Motor neuron (in vitro differentiated cells): ENCODE measurements around the gene BPIFB4. TPM values are rescaled to one million over a fixed set of nuclear protein-coding genes. Genes with fewer than 3 reads are reported as not detected.
"Not testable (repeated sequence)": the region's sequence is repeated elsewhere in the genome, so short reads cannot be mapped to it uniquely, and the experiment has no call there.

ENCODE experiments used
- ATAC-seq, 8 experiments: fragments of 200-7000 bp; cut with Tn5 transposase; replicated peaks in 6 of 8; 2 replicates each; pipeline ENCODE4 v1.8.0; 2021; ENCODE audit warnings: mild to moderate bottlenecking in 8 of 8, moderate library complexity in 8 of 8
- H3K27ac ChIP-seq, 2 donors: fragments of 250-450 bp; sonication (Bioruptor Pico); 2 replicates each; pipeline ENCODE4 v1.9.0; 2021; ENCODE audit warnings: antibody characterized with exemption in 2 of 2, mild to moderate bottlenecking in 2 of 2, moderate library complexity in 1 of 2
- H3K4me1 ChIP-seq, 2 donors: fragments of 250-450 bp; sonication (Bioruptor Pico); replicated peaks in 1 of 2; 2 replicates each; pipeline ENCODE4 v1.6.1; 2021; ENCODE audit warnings: antibody characterized with exemption in 2 of 2, mild to moderate bottlenecking in 2 of 2, moderate library complexity in 1 of 2
- H3K4me3 ChIP-seq, 5 donors: fragments of 250-450 bp; sonication (Bioruptor Pico); 2 replicates each; pipeline ENCODE4 v1.9.0; 2021; ENCODE audit warnings: antibody characterized with exemption in 5 of 5, mild to moderate bottlenecking in 5 of 5, moderate library complexity in 4 of 5
- WGBS, 10 experiments: fragments of 450-650 bp; shearing (Covaris generic); methylation state at CpG; one replicate each; pipeline ENCODE4 v1.0.0; 2022; 5-methylcytosine and 5-hydroxymethylcytosine counted together
- in situ Hi-C, 9 experiments: fragments of 400-800 bp; cut with MboI; loops; one replicate each; pipeline ENCODE4 v1.15.0; 2021; ENCODE audit warnings: low sequenced_read_pairs in 9 of 9, low pct_unique_long_range_greater_than_20kb in 2 of 9; ENCODE audit not compliant: unreplicated experiment in 9 of 9
- total RNA-seq, 8 experiments: library from RNA; unstranded; fragments of 300-600 nt; gene quantifications; 2 replicates each; pipeline versions ENCODE4 v1.2.3 to v1.2.4, GENCODE V29; 2022

BPIFB4 gene
- total RNA-seq, 8 experiments from 2014 or later = 0.33 TPM; not detected in 7

- in situ Hi-C loops = no loop called here
- peak in 2 of 8 experiments; percentile 43 to 48 for ATAC-seq
- H3K4me1 ChIP-seq = no peaks in the 10 kb centered on the region
- WGBS, 10 experiments = 0 to 100% (median 82%) methylated on average over 1 to 6 of the region's 6 CpGs; no CpG with 5 or more reads in 3 of the 10 experiments
- no peak overlapping the region for H3K27ac ChIP-seq
- no peak overlapping the region for H3K4me3 ChIP-seq
Observed at GRCh38 chr20:33113387-33113908, 34.0 kb downstream of the BPIFB4 start.

- H3K4me1 ChIP-seq, in situ Hi-C loops, H3K4me3 ChIP-seq, ATAC-seq, H3K27ac ChIP-seq: not testable (repeated sequence)
- no CpG with 5 or more reads among the region's 34 CpGs for WGBS, 10 experiments
Observed at GRCh38 chr20:33115501-33115900, 36.1 kb downstream of the BPIFB4 start.

DNA sequence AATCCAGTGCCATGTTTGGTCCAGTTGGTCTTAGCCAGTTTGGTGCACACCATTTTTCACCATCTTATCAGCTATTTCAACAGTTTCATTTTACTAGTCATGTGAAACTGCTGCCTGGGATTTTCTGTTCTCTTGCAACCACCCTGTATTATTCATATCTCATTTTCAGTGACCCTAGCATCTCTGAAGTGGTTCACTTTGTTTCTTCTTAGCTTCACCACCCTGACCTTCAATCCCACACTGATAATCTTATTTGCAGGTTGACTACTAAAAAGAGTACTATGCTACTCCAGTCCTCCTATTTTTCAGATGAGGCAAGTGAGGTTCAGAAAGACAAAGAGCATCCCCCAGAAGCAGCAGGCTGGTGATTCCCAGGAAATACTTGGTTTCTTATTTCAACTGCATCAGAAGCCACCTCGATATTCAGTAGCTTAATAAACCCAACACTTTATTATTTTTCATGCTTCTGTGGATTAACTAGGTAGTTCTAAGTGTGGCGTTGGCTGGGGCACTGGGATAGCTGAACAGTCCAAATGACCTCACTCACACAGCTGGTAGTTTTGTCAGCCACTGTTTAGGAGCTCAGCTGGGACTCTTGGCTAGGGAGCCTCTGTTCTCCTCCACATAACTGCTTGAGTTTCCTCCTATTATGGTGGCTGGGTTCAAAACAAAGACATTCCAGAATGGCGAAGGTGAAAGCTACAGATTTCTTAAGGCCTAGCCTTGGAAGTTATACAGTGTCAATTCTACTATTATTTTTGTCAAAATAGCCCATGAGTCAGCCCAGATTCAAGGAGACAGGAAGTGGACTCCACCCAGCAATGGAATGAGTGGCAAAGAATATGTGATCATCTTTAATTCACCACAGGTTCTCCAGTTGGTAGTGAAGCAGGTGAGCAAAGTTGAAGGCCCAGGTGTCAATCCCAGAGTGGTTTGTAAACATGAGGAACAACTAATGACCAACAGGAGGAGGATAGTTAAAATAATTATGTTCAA is 40.6 kb downstream of the BPIFB4 start:
- WGBS, 10 experiments = 17 to 100% (median 44%) methylated on average over 1 to 3 of the region's 3 CpGs; no CpG with 5 or more reads in 4 of the 10 experiments
- Histone ChIP-seq H3K4me3 (no peak overlapping the region), H3K27ac (no peak overlapping the region), H3K4me1 (no peaks in the 10 kb centered on the region)
- in situ Hi-C loops = no loop called here
- ATAC-seq = peak in 2 of 8 experiments; percentile 53 to 63

DNA sequence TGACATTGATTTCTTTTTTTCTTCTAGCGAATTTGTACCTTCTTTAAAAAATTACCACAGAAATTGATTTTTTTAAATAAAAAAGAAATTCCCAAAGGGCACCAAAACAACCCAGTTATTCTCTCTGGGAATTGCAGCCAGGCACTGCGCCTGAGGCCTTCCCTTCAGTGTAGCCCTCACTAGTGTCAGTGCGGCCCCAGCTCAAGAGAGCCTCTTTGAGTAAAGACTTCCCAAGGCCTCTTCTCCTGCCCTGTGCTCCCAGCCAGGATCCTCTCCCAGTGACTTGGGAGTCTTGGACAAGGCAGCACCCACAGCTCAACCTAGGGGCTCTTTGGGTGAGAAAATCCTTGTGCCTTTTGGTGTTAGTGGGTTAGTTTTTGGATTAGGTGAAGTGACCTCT is 41.5 kb downstream of the BPIFB4 start:
- in situ Hi-C loops = no loop called here
- H3K4me3 ChIP-seq = no peak overlapping the region
- ATAC-seq = no peak
- H3K27ac ChIP-seq = no peak overlapping the region
- 20 to 93% (median 79%) methylated on average over 1 to 3 of the region's 3 CpGs; no CpG with 5 or more reads in 2 of the 10 experiments for WGBS, 10 experiments
- no peaks in the 10 kb centered on the region for H3K4me1 ChIP-seq

- H3K4me1 ChIP-seq, H3K4me3 ChIP-seq, H3K27ac ChIP-seq, in situ Hi-C loops, ATAC-seq: not testable (repeated sequence)
- 0 to 43% (median 20%) methylated on average over 1 of the region's 1 CpG; no CpG with 5 or more reads in 7 of the 10 experiments for WGBS, 10 experiments
Observed at GRCh38 chr20:33122297-33122696, 42.9 kb downstream of the BPIFB4 start.

GRCh38 chr20:33124261-33124660 is 44.8 kb downstream of the BPIFB4 start:
- H3K27ac ChIP-seq = no peak overlapping the region
- in situ Hi-C loops = no loop called here
- ATAC-seq = no peak
- no peaks in the 10 kb centered on the region for H3K4me1 ChIP-seq
- WGBS, 10 experiments = 0% methylated on average over 1 of the region's 2 CpGs; no CpG with 5 or more reads in 8 of the 10 experiments
- H3K4me3 ChIP-seq = no peak overlapping the region

DNA sequence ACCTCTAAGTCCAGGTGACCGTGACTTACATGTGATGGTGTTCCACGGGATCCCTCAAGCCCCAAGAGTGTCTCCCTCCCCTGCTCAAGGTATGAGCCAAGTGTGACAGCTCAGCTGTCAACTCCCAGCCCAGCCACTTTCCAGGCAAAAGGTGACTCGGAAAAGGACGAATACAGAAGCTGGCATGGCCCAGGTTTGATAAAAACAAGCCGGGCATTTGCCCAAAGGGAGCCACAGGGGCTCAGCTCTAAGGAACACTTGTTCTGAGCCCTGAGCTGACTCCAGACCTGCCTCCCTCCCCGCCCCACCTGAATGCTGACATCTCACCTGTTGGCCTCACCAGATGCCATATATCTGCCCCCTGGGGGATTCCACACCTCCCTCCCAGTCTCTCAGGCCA is 45.6 kb downstream of the BPIFB4 start:
- 17 to 100% (median 55%) methylated on average over 1 to 5 of the region's 6 CpGs; no CpG with 5 or more reads in 2 of the 10 experiments for WGBS, 10 experiments
- in situ Hi-C loops = no loop called here
- H3K27ac ChIP-seq = no peak overlapping the region
- no peak for ATAC-seq
- H3K4me3 ChIP-seq = no peak overlapping the region
- no peaks in the 10 kb centered on the region for H3K4me1 ChIP-seq

DNA sequence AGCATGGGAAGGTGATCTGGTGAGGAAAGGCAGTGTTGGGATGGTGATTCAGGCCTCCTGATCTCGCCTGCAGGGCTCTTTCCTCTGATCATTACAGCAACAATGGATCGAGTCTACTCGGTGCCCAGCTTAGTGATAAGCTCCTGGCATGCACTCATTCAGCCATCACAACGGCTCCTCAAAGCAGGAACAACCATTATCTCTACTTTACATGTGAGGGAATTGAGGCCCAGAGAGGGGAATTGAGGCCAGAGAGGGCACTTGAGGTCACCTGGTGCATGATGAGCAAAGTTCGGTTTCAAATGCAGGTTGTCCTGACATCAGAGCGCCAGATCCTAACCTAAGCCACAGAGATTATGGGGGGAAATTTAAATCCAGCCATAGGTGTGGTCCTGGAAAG is 46.5 kb downstream of the BPIFB4 start:
- WGBS, 10 experiments = 65 to 100% (median 83%) methylated on average over 1 to 4 of the region's 6 CpGs; no CpG with 5 or more reads in 5 of the 10 experiments
- Histone ChIP-seq H3K4me3 (no peak overlapping the region), H3K4me1 (no peaks in the 10 kb centered on the region), H3K27ac (no peak overlapping the region)
- no peak for ATAC-seq
- in situ Hi-C loops = no loop called here

GRCh38 chr20:33127422-33128097 is 48.1 kb downstream of the BPIFB4 start:
- ATAC-seq = no peak
- in situ Hi-C loops = no loop called here
- Histone ChIP-seq H3K4me1 (no peaks in the 10 kb centered on the region), H3K27ac (no peak overlapping the region), H3K4me3 (no peak overlapping the region)
- 19 to 100% (median 88%) methylated on average over 1 to 4 of the region's 4 CpGs for WGBS, 10 experiments

- H3K4me1 ChIP-seq = peaks cover 0 to 5% of the 10 kb centered on the region in 2 donors
- H3K27ac ChIP-seq = no peak overlapping the region
- WGBS, 10 experiments = 0 to 100% (median 63%) methylated on average over 1 to 9 of the region's 9 CpGs
- in situ Hi-C loops = no loop called here
- ATAC-seq = peak in 3 of 8 experiments; percentile 91 to 94 (median 93)
- H3K4me3 ChIP-seq = no peak overlapping the region
Observed at GRCh38 chr20:33130568-33131061, 51.2 kb downstream of the BPIFB4 start.

DNA sequence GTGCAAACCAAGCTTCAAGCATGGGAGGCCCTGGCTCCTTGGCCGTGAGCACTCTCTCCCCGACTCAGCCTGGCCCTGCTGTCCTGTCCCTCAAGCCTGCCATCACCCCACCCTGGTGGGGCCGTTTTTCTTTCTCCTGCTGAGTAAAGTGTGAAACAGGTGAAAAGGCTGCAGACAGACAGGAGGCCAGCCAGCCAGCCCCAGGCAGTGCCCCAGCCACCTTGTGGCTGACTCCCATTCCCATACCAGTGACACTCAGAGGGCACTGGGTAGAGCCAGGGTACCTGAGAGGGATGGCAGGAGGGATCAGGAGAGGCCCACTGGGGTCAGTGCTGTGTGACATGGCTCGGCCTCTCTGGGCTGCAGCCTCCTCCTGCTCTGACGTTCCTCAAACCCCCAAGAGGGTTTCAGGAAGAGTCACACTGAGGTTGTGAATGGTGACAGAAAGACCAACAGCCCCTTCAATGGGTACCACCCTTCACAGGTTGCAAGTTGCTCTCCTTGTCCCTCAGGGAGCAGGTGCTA is 52.6 kb downstream of the BPIFB4 start:
- no peak overlapping the region for H3K27ac ChIP-seq
- in situ Hi-C loops = no loop called here
- H3K4me1 ChIP-seq = peaks cover 0 to 5% of the 10 kb centered on the region in 2 donors
- H3K4me3 ChIP-seq = no peak overlapping the region
- no peak for ATAC-seq
- 60 to 100% (median 80%) methylated on average over 1 to 3 of the region's 5 CpGs; no CpG with 5 or more reads in 7 of the 10 experiments for WGBS, 10 experiments

DNA sequence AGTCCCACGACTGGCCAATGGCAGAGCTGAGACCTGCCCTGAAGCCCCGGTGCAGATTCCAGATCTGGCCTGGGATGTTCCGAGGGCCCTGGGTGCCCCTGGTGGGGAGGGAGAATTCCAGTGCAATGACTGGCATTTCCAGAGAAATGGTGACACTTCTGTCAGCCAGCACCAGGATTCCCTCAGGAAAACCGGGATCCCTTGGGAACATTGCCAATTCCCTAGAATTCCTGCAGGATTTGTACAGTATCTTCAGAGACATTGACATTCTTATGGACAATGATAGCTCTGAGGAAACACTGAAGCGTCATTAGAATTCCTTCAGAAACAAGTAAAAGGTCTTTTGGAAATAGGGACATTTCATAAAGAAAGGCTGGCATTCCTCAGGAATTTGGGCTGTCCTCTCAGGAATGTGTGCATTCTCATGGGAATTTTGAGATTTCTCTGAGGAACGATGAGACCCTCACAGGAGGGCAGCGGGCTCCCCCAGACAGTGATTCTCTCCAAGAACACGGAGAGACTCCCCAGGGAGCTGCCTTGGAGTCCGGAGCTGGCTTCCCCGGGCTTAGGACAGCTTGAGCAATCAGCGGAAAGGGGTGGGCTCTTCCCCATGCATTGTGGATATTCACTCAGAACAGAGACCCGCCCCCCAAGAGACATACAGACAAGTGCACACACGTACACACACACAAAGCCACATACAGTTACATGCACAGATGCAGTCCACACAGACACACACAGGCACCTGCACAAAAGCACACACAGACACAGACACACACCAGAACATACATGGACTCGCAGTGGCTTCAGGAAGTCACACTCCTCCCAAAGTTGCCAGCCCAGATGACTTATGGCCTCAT is 53.3 kb downstream of the BPIFB4 start:
- Histone ChIP-seq H3K4me3 (no peak overlapping the region), H3K4me1 (peaks cover 0 to 5% of the 10 kb centered on the region in 2 donors), H3K27ac (no peak overlapping the region)
- peak in 2 of 8 experiments; percentile 25 to 37 for ATAC-seq
- WGBS, 10 experiments = 16 to 80% (median 49%) methylated on average over 2 to 7 of the region's 14 CpGs; no CpG with 5 or more reads in 2 of the 10 experiments
- in situ Hi-C loops = no loop called here
